GM12801 (cell line): ENCODE measurements around the gene RGCC.

ENCODE experiments used
- CTCF ChIP-seq: IDR thresholded peaks from one replicate; pipeline ENCODE4 v1.5.1; 2011; ENCODE audit warnings: control low read depth; ENCODE audit not compliant: insufficient read length; ENCODE audit errors: extremely low read depth

Gene RGCC

GRCh38 chr13:41463838-41464602, 6.7 kb downstream of the RGCC start:
- no peak for TF ChIP-seq CTCF

- no peak for TF ChIP-seq CTCF
Observed at GRCh38 chr13:41465241-41465847, 8.0 kb downstream of the RGCC start.

GRCh38 chr13:41465898-41466320, 8.6 kb downstream of the RGCC start:
- no peak for TF ChIP-seq CTCF

GRCh38 chr13:41467425-41467945, 10.1 kb downstream of the RGCC start:
- TF ChIP-seq CTCF, result no peak

GRCh38 chr13:41468631-41469030, 11.3 kb downstream of the RGCC start:
- no peak for TF ChIP-seq CTCF

GRCh38 chr13:41470196-41470595, 12.8 kb downstream of the RGCC start:
- TF ChIP-seq CTCF, result no peak

GRCh38 chr13:41471785-41472184, 14.4 kb downstream of the RGCC start:
- no peak for TF ChIP-seq CTCF
